Stimulated activated CD4-positive, alpha-beta T cell treated with anti-CD3 and anti-CD28 coated beads, Interleukin-1b, Interleukin-23, amount 100 ng/mL, for 4 hours (primary cell): Measurements from ENCODE around the gene FUT7.

ENCODE experiments used
- DNase-seq, 2 donors: peaks; one replicate each; pipeline ENCODE4 v3.0.0-alpha.2; 2020; ENCODE audit warnings: low read depth in 2 of 2

FUT7 gene

GRCh38 chr9:137018761-137019559 is 12.9 kb downstream of the FUT7 start:
- no peak for DNase-seq

GRCh38 chr9:137017791-137018497 is 13.9 kb downstream of the FUT7 start:
- DNase-seq, result no peak

GRCh38 chr9:137017071-137017470 is 14.8 kb downstream of the FUT7 start:
- DNase-seq, result no peak

DNA sequence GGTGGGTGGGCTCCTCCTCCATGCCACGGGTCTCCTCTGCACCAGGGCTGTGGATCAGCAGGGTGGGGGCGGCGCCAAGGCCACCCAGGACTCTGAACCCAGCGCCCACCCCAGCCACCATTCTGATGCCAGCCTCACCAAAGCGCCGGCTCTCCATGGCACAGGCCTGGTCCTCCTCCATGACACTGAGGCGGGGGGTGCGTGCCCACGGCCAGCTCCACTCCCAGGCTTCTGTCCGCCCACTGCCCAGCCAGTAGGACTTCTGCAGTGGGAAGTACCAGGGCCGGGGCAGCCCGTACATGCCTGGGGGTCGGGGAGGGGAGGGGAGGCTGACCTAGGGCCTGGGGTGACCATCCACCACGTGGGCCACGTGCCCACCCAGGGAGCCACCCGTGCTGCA is 15.5 kb downstream of the FUT7 start:
- no peak for DNase-seq

- DNase-seq, result no peak
Measured at GRCh38 chr9:137015976-137016375, 15.9 kb downstream of the FUT7 start.

- no peak for DNase-seq
Measured at GRCh38 chr9:137015540-137015930, 16.4 kb downstream of the FUT7 start.

DNA sequence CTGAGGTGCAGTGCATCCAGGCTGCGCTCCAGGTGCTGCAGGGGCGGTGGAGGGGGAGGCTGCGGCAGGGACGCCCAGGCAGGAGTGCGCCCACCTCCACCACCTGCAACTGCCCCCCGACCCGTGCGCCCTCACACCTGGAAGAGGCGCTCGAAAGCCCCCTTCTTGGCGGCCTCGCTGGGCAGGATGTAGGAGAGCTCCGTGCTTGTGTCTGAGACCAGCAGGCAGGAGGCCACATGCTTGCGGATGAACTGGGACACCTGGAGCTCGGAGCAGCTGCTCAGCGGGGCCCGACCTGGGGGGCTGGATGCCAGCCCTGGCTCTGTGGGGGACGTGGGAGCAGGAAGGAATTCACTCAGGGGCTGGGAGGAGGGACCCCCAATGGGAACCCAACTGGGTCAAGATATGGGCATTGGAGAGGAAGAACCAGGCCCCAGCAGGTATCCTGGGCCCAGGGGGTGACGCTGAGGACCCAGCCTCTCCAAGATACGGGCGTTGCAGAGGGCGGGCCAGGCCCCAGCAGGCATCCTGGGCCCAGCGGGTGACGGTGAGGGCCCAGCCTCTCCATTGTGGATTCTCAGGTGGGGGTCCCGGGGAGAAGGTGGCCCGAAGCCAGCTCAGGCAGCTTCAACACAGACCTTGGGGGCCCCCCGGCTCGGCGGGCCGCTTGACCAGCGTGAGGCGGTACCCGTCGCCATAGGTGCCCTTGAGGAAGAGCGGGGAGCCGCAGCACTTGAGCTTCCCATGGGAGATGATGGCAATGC is 16.9 kb downstream of the FUT7 start:
- DNase-seq, result no peak

- DNase-seq, result no peak
Measured at GRCh38 chr9:137014166-137014565, 17.7 kb downstream of the FUT7 start.

GRCh38 chr9:137013571-137013940 is 18.3 kb downstream of the FUT7 start:
- DNase-seq, result no peak

DNA sequence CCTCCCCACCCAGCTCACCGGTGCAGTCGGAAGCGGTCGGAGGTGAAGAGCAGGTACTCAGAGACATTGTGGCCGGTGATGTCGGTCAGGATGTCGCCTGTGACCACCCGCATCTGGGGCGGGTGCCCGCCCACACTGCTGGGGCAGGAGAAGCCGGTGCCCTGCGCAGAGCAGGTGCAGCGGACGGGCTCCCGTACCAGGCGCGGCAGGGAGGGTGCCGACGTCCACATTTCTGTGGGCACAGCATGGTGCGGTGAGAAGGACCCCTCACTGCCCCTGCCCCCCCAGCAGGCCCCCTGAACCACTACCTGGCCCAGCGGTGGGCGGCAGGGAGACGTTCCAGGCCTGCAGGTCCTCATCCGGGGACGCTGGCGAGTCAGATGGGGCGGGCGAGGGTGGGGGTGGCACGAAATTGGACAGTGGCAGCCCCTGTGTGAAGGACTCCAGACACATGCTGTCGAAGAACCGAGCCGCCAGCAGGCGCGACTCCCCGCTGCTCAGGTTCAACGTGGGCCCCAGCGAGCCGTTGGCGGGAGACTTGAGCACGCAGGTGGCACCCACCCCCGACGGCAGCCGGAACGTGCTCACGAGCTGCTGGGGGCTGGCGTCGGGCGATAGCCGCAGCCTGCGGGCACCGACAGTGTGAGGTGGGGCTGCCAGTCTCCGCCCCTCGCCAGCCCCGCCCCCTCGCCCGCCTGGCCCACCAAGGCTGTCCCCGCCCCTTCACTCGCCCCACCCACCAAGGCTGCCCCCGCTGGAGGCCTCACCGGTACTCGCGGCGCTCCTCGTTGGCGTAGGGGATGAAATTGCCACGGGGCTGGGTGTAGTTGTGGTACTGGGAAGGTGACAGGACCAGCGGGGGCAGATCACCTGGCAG is 19.0 kb downstream of the FUT7 start:
- DNase-seq, result no peak

GRCh38 chr9:137011907-137012675 is 19.8 kb downstream of the FUT7 start:
- no peak for DNase-seq

DNA sequence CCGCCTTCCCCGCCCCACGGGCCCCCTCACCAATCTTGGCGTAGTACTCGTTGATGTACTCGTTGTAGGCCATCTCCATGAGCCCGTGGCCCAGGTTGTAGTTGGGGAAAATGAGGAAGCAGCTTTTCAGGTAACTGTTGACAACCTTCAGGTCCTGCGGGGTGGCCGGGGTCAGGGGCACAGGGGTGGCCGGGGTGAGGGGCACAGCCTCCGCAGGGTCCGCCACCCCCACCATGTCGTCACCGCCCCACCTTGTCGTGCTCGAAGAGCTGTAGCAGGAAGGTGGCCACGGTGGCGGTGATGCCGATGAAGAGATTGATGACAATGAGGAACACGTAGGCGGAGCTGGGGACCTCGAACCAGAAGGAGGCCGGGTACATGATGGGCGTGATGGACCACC is 20.7 kb downstream of the FUT7 start:
- no peak for DNase-seq

DNA sequence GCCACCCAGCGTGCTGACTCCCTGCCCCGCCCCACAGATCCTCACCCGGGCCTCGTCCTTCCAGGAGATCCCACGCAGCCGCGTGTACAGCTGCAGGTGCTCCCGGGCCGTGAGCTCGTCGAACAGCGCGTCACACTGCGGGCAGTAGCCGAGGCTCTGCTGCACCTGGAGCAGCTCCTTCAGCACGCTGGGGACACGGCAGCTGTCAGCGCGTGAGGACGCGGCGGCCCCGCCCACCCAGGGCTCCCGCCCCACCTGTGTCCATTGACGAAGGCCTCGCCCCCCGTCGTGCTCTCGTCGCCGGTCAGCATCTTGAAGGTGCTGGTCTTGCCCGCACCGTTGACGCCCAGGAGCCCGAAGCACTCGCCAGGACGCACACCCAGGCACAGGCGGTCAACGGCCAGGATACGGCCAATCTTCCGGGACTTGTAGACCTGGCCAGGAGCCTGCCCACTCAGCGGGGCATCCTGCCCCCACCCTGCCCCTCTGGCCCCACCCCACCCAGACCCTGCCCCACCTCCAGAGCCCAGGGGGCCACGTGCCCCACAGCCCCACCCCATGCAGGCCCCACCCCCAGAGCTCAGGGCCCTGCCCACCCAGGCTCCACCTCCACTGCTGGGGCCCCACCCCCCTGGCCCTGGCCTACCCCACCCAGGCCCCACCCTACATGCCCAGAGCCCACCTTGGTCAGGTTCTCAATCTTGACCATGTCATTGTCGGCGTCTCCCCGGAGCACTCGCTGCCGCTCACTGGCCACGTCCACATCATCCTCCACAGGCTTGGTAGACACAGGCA is 21.8 kb downstream of the FUT7 start:
- no peak for DNase-seq

GRCh38 chr9:137009217-137009616 is 22.7 kb downstream of the FUT7 start:
- no peak for DNase-seq

DNA sequence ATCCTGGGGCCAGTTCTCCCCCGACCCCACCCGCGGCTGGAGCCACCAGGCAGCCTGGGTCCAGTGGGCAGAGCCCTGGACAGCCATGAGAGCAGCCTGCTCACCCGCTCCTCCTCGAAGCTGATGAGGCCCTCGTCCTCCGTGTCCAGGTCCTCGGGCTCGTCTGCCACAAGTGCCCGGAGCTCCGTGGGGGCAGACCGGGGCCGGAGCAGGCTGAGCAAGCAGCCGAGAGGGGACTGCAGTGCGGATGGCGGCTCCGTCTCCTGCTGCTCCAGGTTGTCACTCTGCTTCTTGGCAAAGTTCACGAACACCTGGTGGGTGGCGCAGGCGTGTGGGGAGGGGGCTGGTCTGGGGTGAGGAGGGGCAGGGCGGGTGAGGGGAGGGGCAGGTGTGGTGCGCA is 23.6 kb downstream of the FUT7 start:
- no peak for DNase-seq

GRCh38 chr9:137007816-137008270 is 24.0 kb downstream of the FUT7 start:
- no peak for DNase-seq

DNA sequence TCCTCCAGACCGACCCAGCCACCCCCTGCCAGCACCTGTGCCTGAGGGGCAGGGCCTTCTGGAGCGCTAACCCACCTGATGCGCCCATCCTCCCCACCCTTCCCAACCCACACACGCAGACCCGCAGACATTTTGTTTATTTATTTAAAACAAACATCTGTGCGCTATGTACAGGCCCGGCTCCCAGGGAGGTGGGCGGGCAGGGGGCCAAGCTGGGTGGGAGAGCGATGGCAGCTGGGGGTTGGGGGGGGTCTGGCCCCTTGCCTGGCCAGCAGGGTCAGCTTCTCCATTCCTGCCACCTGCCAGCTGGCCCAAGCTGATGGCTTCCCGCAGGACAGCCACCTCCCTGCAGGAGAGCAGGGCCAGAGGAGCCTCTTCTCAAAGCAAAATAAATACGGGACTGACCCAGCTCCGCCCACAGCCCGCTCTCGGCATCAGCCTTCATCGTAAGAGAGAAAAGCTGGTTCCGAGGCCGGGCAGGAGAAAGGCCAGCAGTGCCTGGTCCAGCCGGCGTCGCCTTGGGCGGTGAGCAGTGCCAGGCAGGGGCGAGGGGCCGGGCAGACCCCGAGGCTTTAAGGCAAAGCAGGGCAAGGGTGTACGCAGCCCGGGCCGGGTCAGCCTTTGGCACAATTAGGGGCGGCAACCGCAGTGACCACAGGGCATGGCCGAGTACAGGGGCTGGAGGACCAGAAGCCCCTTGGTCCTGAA is 24.6 kb downstream of the FUT7 start:
- no peak for DNase-seq

- DNase-seq, result no peak
Measured at GRCh38 chr9:137006116-137007003, 25.5 kb downstream of the FUT7 start.
